K562 (cell line): ENCODE results near the gene LDLRAD1. TPM values are rescaled to one million over a fixed set of nuclear protein-coding genes. Genes with fewer than 3 reads are reported as not detected.

Experiments
- CXXC5 ChIP-seq: fragments of 250-450 bp; sonication (Bioruptor Pico); IDR thresholded peaks from 2 replicates; pipeline ENCODE4 v1.8.0; 2022; ENCODE audit warnings: inconsistent platforms, mild to moderate bottlenecking, moderate library complexity
- DNMT1 ChIP-seq: fragments of 450-650 bp; IDR thresholded peaks from 2 replicates; pipeline ENCODE4 v1.6.1; 2016; ENCODE audit warnings: antibody characterized with exemption, mild to moderate bottlenecking
- E2F6 ChIP-seq, 2 experiments: IDR thresholded peaks; 2 replicates each; pipeline ENCODE4 v1.6.1; 2011; ENCODE audit warnings: borderline replicate concordance in 1 of 2, control low read depth in 1 of 2, low read depth in 1 of 2, low read length in 1 of 2, mild to moderate bottlenecking in 1 of 2, mixed read lengths in 1 of 2, moderate library complexity in 1 of 2; ENCODE audit not compliant: insufficient read depth in 1 of 2, insufficient read length in 1 of 2, poor library complexity in 1 of 2, severe bottlenecking in 1 of 2; ENCODE audit errors: extremely low read depth in 1 of 2
- ELF2 ChIP-seq: fragments of 250-450 bp; sonication (Bioruptor Pico); IDR thresholded peaks from 2 replicates; pipeline ENCODE4 v1.5.0; 2021; ENCODE audit warnings: mild to moderate bottlenecking
- ETV5 ChIP-seq: sonication (generic); formaldehyde crosslinking; IDR thresholded peaks from 2 replicates; pipeline ENCODE4 v1.4.0; 2020; ENCODE audit warnings: low read depth, mild to moderate bottlenecking, missing genetic modification reagents
- FOS ChIP-seq: IDR thresholded peaks from 3 replicates; pipeline ENCODE4 v1.6.1; 2011; ENCODE audit not compliant: insufficient read length; ENCODE audit errors: extremely low read depth
- ID3 ChIP-seq, 2 experiments: fragments of 250-450 bp in 1 of 2; fragments of 450-650 bp in 1 of 2; sonication (Bioruptor Pico) in 1 of 2; IDR thresholded peaks; 2 replicates each; pipeline versions ENCODE4 v1.6.1 to v1.8.0; 2016 to 2021; ENCODE audit warnings: mild to moderate bottlenecking in 2 of 2, moderate library complexity in 2 of 2, missing compliant biosample characterization in 1 of 2, missing genetic modification characterization in 1 of 2
- MAFK ChIP-seq: IDR thresholded peaks from 2 replicates; pipeline ENCODE4 v1.6.1; 2011; ENCODE audit warnings: low read length, improper control_type of control experiment
- NEUROD1 ChIP-seq: fragments of 150-350 bp; IDR thresholded peaks from 2 replicates; pipeline ENCODE4 v1.6.1; 2014; ENCODE audit warnings: borderline replicate concordance, low read length, low read depth; ENCODE audit not compliant: partially characterized antibody
- POLR3A ChIP-seq: IDR thresholded peaks from 2 replicates; pipeline ENCODE4 v1.6.1; 2011; ENCODE audit warnings: borderline replicate concordance, mild to moderate bottlenecking, moderate library complexity; ENCODE audit not compliant: insufficient read length, insufficient read depth; ENCODE audit errors: extremely low read depth
- POLR3G ChIP-seq: IDR thresholded peaks from 2 replicates; pipeline ENCODE4 v1.6.1; 2011; ENCODE audit not compliant: insufficient read length, insufficient replicate concordance; ENCODE audit errors: extremely low read depth
- SLC30A9 ChIP-seq: fragments of 250-450 bp; sonication (Bioruptor Pico); IDR thresholded peaks from 2 replicates; pipeline ENCODE4 v1.8.0; 2022; ENCODE audit warnings: mild to moderate bottlenecking, moderate library complexity
- SNRNP70 ChIP-seq: fragments of 200-400 bp; formaldehyde crosslinking; optimal IDR thresholded peaks from 2 replicates; pipeline ENCODE3; 2017; ENCODE audit warnings: low read depth, low read length
- SRSF1 ChIP-seq: fragments of 200-400 bp; formaldehyde crosslinking; IDR thresholded peaks from 2 replicates; pipeline ENCODE4 v1.6.1; 2017; ENCODE audit warnings: mild to moderate bottlenecking, low read depth, low read length, moderate library complexity
- TEAD4 ChIP-seq, 2 experiments: sonication (generic) in 1 of 2; formaldehyde crosslinking in 1 of 2; IDR thresholded peaks; 2 replicates each; pipeline versions ENCODE4 v1.6.1 to v1.8.0; 2012 to 2022; ENCODE audit warnings: borderline replicate concordance in 1 of 2, inconsistent platforms in 1 of 2, low read length in 1 of 2, mild to moderate bottlenecking in 1 of 2, missing genetic modification reagents in 1 of 2
- TFE3 ChIP-seq: fragments of 450-650 bp; formaldehyde crosslinking; IDR thresholded peaks from 2 replicates; pipeline ENCODE4 v1.4.0; 2020; ENCODE audit warnings: mild to moderate bottlenecking, mixed read lengths
- USF2 ChIP-seq: sonication (generic); formaldehyde crosslinking; IDR thresholded peaks from 2 replicates; pipeline ENCODE4 v1.5.0; 2020; ENCODE audit warnings: missing genetic modification reagents
- ZNF316 ChIP-seq: fragments of 450-650 bp; IDR thresholded peaks from 2 replicates; pipeline ENCODE4 v1.6.1; 2016
- ZNF324 ChIP-seq: fragments of 250-450 bp; sonication (Bioruptor Pico); IDR thresholded peaks from 2 replicates; pipeline ENCODE4 v1.4.0; 2020; ENCODE audit warnings: mild to moderate bottlenecking
- ZNF41 ChIP-seq: fragments of 250-450 bp; sonication (Bioruptor Pico); conservative IDR thresholded peaks from 2 replicates; pipeline ENCODE4 v1.4.0; 2020; ENCODE audit warnings: mild to moderate bottlenecking
- ZNF431 ChIP-seq: sonication (generic); formaldehyde crosslinking; IDR thresholded peaks from 2 replicates; pipeline ENCODE4 v1.8.0; 2022; ENCODE audit warnings: mild to moderate bottlenecking, missing genetic modification reagents
- ZNF512 ChIP-seq: IDR thresholded peaks from 2 replicates; pipeline ENCODE4 v1.6.1; 2016; ENCODE audit warnings: missing genetic modification characterization, missing compliant biosample characterization
- ZSCAN29 ChIP-seq: fragments of 450-650 bp; IDR thresholded peaks from 2 replicates; pipeline ENCODE4 v1.6.1; 2017
- polyA plus RNA-seq, 8 experiments: library from polyadenylated mRNA; depleted of rRNA in 4 of 8; stranded (reverse) in 5 of 8; unstranded in 3 of 8; fragments of >200 nt; fragmentation: Nextera tagmentation in 2 of 8; fragmentation: Illumina TruSeq in 1 of 8; extraction: Ambion mirVana in 2 of 8; extraction: Trizol in 1 of 8; gene quantifications; 2 replicates each; pipeline versions ENCODE4 v1.2.1 to v1.2.3, GENCODE V29; 2011 to 2014; ENCODE audit warnings: inconsistent platforms in 1 of 8, missing spikeins in 1 of 8
- total RNA-seq, 7 experiments: library from RNA; depleted of rRNA in 6 of 7; stranded (reverse); fragments of >200 nt in 6 of 7; fragmentation: Illumina TruSeq in 2 of 7; extraction: Trizol in 2 of 7; gene quantifications; 2 replicates each; pipeline versions ENCODE4 v1.2.1 to v1.2.3, GENCODE V29; 2011 to 2021; ENCODE audit warnings: low replicate concordance in 1 of 7

Gene LDLRAD1
- total and polyA plus RNA-seq, 9 of the 15 experiments (the other 6 are each of a cell fraction or from before 2014, with no cell fraction given): not detected

GRCh38 chr1:54052431-54052933, 34.5 kb upstream of the LDLRAD1 start (continued):
- no peak for TF ChIP-seq POLR3A
- no peak for TF ChIP-seq ZNF324 (CRISPR knock-in tag)
- no peak for TF ChIP-seq TFE3 (CRISPR knock-in tag)
- no peak for TF ChIP-seq ID3 (CRISPR knock-in tag; IDR thresholded peaks at IDR 0.05)
- 0 out of 2 replicates have a peak, but pooled peaks have one; percentile 21 for TF ChIP-seq ID3 (tag; IDR thresholded peaks at IDR 0.05)
- no peak for TF ChIP-seq ZNF41 (CRISPR knock-in tag)
- TF ChIP-seq DNMT1: no peak
- TF ChIP-seq MAFK: no peak
- TF ChIP-seq SLC30A9: no peak
- TF ChIP-seq SRSF1: no peak
- no peak for TF ChIP-seq FOS
- TF ChIP-seq NEUROD1: no peak
- no peak for TF ChIP-seq TEAD4 (IDR thresholded peaks at IDR 0.05; ENCODE audit: low read length)
- TF ChIP-seq TEAD4 (CRISPR knock-in tag; IDR thresholded peaks at IDR 0.05; ENCODE audit: borderline replicate concordance): no peak
- peak; percentile 14 for TF ChIP-seq CXXC5 (CRISPR knock-in tag)
- peak; percentile 18; the same call in 1 of the 2 replicates for TF ChIP-seq ZSCAN29
- TF ChIP-seq USF2 (CRISPR knock-in tag): no peak
- peak; percentile 42; the same call in 1 of the 2 replicates for TF ChIP-seq ETV5
- no peak for TF ChIP-seq ZNF512 (tag)
- TF ChIP-seq ZNF431 (CRISPR knock-in tag): no peak
- no peak for TF ChIP-seq E2F6 (IDR thresholded peaks at IDR 0.05; ENCODE audit: borderline replicate concordance in 1 of 2, extremely low read depth in 1 of 2, insufficient read depth in 1 of 2, insufficient read length in 1 of 2, low read depth in 1 of 2, low read length in 1 of 2, poor library complexity in 1 of 2, severe bottlenecking in 1 of 2)
- TF ChIP-seq SNRNP70: no peak
- TF ChIP-seq POLR3G: no peak
- no peak for TF ChIP-seq ELF2 (CRISPR knock-in tag)
- TF ChIP-seq ZNF316: no peak
